ENCODE results near the gene XYLT2.

DNA sequence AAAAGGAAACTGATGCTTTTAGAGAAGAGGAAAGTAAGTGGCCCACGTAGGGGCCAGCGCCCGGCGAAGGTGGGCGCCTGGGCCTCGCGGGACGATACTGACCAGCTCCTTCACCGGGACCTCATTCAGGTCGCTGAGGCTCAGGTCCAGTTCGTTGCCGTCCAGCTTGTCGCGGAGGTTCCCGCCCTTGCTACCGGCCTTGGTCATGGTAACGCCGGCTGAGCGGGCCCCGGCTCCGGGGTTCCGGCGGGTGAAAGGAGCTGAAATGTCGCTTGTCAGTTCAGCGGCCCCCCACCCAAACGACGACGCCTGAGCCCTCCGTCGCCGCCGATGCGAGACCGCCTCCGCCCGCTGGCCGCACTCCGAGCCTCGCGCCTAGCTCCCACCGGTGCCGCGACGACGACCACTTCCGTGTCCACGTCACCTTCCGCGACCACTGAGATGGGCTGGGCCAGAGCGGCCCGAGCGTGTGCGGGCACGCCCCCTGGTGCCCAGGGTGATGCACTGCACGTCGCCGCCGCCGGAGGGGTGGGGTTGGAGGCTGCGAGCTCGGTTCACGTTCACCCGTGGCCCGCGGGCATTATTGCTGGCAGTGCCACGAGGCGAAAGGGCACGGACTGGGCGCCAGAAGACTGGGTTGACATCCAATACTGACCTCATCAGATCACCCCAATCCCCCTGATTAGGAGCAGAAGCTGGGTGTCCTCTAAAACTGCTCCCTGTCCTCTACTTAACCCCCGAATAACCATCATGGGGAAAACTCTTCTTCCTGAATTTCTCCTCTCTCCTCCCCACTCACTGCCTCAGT is 51.4 kb downstream of the XYLT2 start, which contains the start of gene LRRC59:
- TF ChIP-seq CTCF (conservative IDR thresholded peaks at IDR 0.05) = peak; percentile 99
- TF ChIP-seq ZFX (IDR thresholded peaks at IDR 0.05) = peak; percentile 69

Data from C4-2B (cell line).